ENCODE measurements around the gene PYDC1.
"Not testable (repeated sequence)": the region's sequence is repeated elsewhere in the genome, so short reads cannot be mapped to it uniquely, and the experiment has no call there.

The PYDC1 gene

DNA sequence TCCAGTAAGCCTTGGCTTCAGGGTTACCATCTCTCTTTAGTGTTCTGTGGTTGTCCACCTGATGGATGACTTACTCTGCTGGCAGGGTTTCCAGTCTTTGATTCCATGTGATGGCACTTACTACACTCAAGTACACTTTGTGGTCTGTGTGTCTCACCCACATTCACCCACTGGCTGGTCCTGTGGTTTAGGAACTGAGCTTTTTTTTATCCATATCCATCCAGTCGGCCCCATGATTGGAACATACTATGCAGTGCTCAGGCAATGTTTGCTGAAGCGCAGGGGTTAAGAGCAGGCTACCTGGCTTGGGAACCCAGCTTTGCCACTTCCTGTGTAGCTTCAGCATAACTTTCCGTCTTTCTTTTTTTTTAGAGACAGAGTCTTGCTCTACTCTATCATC is 39.8 kb downstream of the PYDC1 start:
- no peak for DNase-seq

DNA sequence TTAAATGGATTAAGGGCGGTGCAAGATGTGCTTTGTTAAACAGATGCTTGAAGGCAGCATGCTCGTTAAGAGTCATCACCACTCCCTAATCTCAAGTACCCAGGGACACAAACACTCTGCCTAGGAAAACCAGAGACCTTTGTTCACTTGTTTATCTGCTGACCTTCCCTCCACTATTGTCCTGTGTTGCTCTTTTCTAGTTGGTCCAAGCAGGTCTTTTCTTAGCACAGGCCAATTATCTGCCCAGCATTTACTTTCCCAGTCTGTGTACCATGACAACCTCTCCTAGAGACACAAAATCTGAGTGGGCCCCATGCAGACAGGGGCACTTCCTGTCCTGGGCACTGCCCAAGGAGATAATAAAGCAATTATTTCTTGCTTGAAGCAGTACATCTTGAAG is 46.9 kb downstream of the PYDC1 start:
- DNase-seq, result not testable (repeated sequence)

DNA sequence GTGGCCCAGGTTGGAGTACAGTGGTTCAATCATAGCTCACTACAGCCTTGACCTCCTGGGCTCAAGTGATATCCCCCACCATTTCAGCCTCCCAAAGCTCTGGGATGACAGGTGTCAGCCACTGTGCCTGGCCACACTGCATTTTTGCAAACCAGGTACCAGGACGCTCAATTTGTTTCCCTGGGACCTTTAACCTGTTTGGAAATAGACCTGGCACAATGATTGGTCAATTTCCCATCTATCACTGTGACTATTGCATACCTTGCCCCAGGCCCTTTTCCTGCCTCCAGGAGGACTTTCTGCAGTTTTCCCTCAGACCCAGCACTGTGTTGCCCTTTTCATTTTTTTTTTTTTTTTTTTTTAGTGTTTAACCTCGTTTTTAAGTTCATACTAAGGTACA is 48.1 kb downstream of the PYDC1 start:
- no peak for DNase-seq

DNA sequence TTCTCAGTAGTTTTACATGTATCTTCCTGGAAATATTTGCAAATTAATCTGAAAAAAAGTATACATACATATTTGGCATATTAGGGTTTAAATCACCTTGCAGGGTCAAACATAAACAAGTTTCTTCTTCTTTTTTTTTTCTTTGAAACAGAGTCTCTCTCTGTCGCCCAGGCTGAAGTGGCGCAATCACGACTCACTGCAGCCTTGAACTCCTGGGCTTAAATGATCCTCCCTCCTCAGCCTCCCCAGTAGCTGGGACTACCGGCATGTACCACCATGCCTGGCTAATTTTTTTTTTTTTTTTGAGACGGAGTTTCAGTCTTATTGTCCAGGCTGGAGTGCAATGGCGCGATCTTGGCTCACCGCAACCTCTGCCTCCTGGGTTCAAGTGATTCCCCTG is 49.6 kb downstream of the PYDC1 start:
- DNase-seq, result no peak

Measured in NCI-H2081 treated with DMSO at 0.1 percent for 48 hours (cell line).